ENCODE measurements around the gene ATG13. TPM values are rescaled to one million over a fixed set of nuclear protein-coding genes. Genes with fewer than 3 reads are reported as not detected.
"Not testable (repeated sequence)": the region's sequence is repeated elsewhere in the genome, so short reads cannot be mapped to it uniquely, and the experiment has no call there.

ATG13 gene
- total RNA-seq, 1 donor from 2014 or later, result 85.6 TPM

DNA sequence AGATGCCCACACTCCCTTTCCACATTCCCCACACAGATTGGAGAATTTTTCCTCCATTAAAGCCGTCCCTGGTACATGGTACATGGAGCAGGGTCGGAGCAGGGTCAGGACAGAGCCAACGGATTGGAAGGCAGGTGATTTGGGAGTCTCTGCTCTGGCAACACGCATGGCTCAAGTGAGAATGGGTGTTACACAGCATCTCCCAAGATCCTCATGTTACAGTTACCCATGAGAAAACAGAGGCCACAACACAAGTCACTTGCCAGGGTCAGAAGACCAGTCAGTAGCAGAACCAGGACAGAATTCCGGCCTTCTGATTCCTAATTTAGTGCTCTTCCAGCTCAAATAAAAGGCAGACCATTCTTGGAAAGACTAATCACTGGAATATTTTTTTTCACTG lies 94.0 kb downstream of the ATG13 start:
- H3K4me3 Mint-ChIP-seq (ENCODE audit: unreplicated experiment), result no peak overlapping the region
- H3K27me3 Mint-ChIP-seq (ENCODE audit: unreplicated experiment), result no peaks in the 10 kb centered on the region
- no peaks in the 10 kb centered on the region for H3K9me3 Mint-ChIP-seq (ENCODE audit: unreplicated experiment)
- DNase-seq (ENCODE audit: low spot score), result no peak
- TF ChIP-seq CTCF (IDR thresholded peaks at IDR 0.05; ENCODE audit: unreplicated experiment), result no peak
- H3K27ac Mint-ChIP-seq (ENCODE audit: unreplicated experiment), result no peak overlapping the region
- H3K4me1 Mint-ChIP-seq (ENCODE audit: unreplicated experiment), result peaks cover 2% of the 10 kb centered on the region
- H3K36me3 Mint-ChIP-seq (ENCODE audit: low read depth, unreplicated experiment), result peaks cover 15% of the 10 kb centered on the region

DNA sequence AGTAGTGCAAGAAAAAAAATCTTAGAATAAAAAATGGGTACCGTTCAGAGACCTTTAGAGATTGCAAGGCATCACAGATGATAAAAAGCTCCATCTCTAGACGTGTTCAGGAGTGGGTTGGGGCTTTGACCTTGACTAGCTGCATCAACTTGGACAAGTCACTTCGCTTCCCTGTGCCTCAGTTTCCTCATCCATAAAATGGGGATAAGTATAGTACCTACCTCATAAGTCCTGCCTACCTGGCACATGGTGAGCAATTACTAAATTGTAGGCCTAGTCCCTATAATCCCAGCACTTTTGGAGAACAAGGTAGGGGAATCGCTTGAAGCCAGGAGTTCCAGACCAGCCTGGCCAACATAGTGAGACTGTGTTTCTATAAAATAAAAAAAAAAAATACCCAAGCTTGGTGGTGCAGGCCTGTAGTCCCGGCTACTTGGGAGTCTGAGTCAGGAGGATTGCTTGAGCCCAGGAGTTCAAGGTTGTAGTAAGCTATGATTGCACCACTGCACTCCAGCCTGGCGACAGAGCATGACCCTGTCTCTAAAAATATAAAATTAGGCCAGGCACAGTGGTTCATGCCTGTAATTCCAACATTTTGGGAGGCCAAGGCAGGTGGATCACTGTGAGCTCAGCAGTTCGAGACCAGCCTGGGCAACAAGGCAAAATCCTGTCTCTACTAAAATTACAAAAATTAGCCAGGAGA lies 95.7 kb downstream of the ATG13 start:
- DNase-seq (ENCODE audit: low spot score), result no peak
- H3K27ac Mint-ChIP-seq (ENCODE audit: unreplicated experiment), result no peak overlapping the region
- no peak for TF ChIP-seq CTCF (IDR thresholded peaks at IDR 0.05; ENCODE audit: unreplicated experiment)
- no peak overlapping the region for H3K4me3 Mint-ChIP-seq (ENCODE audit: unreplicated experiment)
- H3K27me3 Mint-ChIP-seq (ENCODE audit: unreplicated experiment), result no peaks in the 10 kb centered on the region
- H3K4me1 Mint-ChIP-seq (ENCODE audit: unreplicated experiment), result peaks cover under 1% of the 10 kb centered on the region
- no peaks in the 10 kb centered on the region for H3K9me3 Mint-ChIP-seq (ENCODE audit: unreplicated experiment)
- H3K36me3 Mint-ChIP-seq (ENCODE audit: low read depth, unreplicated experiment), result no peaks in the 10 kb centered on the region

GRCh38 chr11:46717825-46718154 lies 100.4 kb downstream of the ATG13 start:
- not testable (repeated sequence) for H3K27ac Mint-ChIP-seq (ENCODE audit: unreplicated experiment); H3K27me3 Mint-ChIP-seq (ENCODE audit: unreplicated experiment); H3K4me3 Mint-ChIP-seq (ENCODE audit: unreplicated experiment); DNase-seq (ENCODE audit: low spot score); H3K36me3 Mint-ChIP-seq (ENCODE audit: low read depth, unreplicated experiment); H3K9me3 Mint-ChIP-seq (ENCODE audit: unreplicated experiment)
- H3K4me1 Mint-ChIP-seq (ENCODE audit: unreplicated experiment), result peaks cover 22% of the 10 kb centered on the region

- Mint-ChIP-seq H3K27ac (ENCODE audit: unreplicated experiment) (no peak overlapping the region), H3K36me3 (ENCODE audit: low read depth, unreplicated experiment) (peaks cover 8% of the 10 kb centered on the region), H3K9me3 (ENCODE audit: unreplicated experiment) (no peaks in the 10 kb centered on the region), H3K4me3 (ENCODE audit: unreplicated experiment) (no peak overlapping the region), H3K4me1 (ENCODE audit: unreplicated experiment) (peaks cover 25% of the 10 kb centered on the region), H3K27me3 (ENCODE audit: unreplicated experiment) (peaks cover 7% of the 10 kb centered on the region)
- TF ChIP-seq CTCF (IDR thresholded peaks at IDR 0.05; ENCODE audit: unreplicated experiment), result no peak
- no peak for DNase-seq (ENCODE audit: low spot score)
Measured at GRCh38 chr11:46718155-46719019, 101.0 kb downstream of the ATG13 start.

DNA sequence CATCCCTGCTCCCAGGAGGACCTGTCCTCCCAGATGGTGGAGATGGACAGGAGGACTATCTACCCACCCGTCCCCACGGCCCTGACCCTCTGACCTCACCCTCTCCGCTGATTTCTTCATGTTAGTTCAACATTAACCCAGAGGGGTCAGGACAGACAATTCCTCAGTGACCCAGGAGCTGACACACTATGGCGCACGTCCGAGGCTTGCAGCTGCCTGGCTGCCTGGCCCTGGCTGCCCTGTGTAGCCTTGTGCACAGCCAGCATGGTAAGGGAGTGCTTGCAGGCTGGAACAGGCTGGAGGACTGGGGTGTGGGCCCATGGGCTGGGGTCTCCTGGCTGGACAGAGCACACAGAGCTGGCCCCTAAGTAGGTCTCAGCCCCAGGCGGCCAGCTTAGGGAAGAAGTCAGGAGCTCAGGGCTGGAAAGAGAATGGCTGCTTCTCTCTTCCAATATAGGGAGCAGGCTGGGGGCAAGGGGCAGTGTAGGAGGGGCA lies 101.7 kb downstream of the ATG13 start, which contains the start of gene F2:
Gene F2, plus strand, starts transcription at position 166 of the 495 bp plus-strand sequence. Its CDS starts 23 bp downstream, at position 189.
- peaks cover 7% of the 10 kb centered on the region for H3K27me3 Mint-ChIP-seq (ENCODE audit: unreplicated experiment)
- peaks cover 8% of the 10 kb centered on the region for H3K36me3 Mint-ChIP-seq (ENCODE audit: low read depth, unreplicated experiment)
- no peak for DNase-seq (ENCODE audit: low spot score)
- no peak within 1 kb of the TSS for H3K4me3 Mint-ChIP-seq (ENCODE audit: unreplicated experiment)
- no peak within 1 kb of the TSS for H3K27ac Mint-ChIP-seq (ENCODE audit: unreplicated experiment)
- TF ChIP-seq CTCF (IDR thresholded peaks at IDR 0.05; ENCODE audit: unreplicated experiment), result no peak
- H3K9me3 Mint-ChIP-seq (ENCODE audit: unreplicated experiment), result no peaks in the 10 kb centered on the region
- peaks cover 25% of the 10 kb centered on the region for H3K4me1 Mint-ChIP-seq (ENCODE audit: unreplicated experiment)

All from endothelial cell (in vitro differentiated cells).